GM23338 (cell line): ENCODE data around the gene AGO1. TPM values are rescaled to one million over a fixed set of nuclear protein-coding genes. Genes with fewer than 3 reads are reported as not detected.

Source experiments
- ATAC-seq: fragments of 200-7000 bp; cut with Tn5 transposase; 3 replicates; pipeline ENCODE4 v1.9.1; 2020
- DNase-seq: peaks from one replicate; pipeline ENCODE4 v3.0.0-alpha.2; 2015; ENCODE audit warnings: low spot score
- H2AFZ ChIP-seq: fragments of 200-600 bp; sonication (generic); 2 replicates; pipeline ENCODE4 v1.8.0; 2016; ENCODE audit warnings: antibody characterized with exemption, mild to moderate bottlenecking, moderate library complexity
- H3F3A ChIP-seq: fragments of 200-600 bp; sonication (generic); replicated peaks from 2 replicates; pipeline ENCODE4 v1.8.0; 2017; ENCODE audit warnings: antibody characterized with exemption, mixed run types, low read depth
- H3K27ac ChIP-seq: fragments of 200-600 bp; sonication (generic); 2 replicates; pipeline ENCODE4 v1.6.1; 2016; ENCODE audit warnings: low read depth
- H3K27me3 ChIP-seq: fragments of 200-600 bp; sonication (generic); 2 replicates; pipeline ENCODE4 v1.8.0; 2016; ENCODE audit warnings: mild to moderate bottlenecking, mixed run types, moderate library complexity; ENCODE audit not compliant: insufficient read depth
- H3K36me3 ChIP-seq: fragments of 200-600 bp; sonication (generic); 2 replicates; pipeline ENCODE4 v1.8.0; 2016; ENCODE audit warnings: mild to moderate bottlenecking; ENCODE audit not compliant: insufficient read depth
- H3K4me1 ChIP-seq: fragments of 200-600 bp; sonication (generic); 2 replicates; pipeline ENCODE4 v1.8.0; 2016; ENCODE audit warnings: mild to moderate bottlenecking, moderate library complexity; ENCODE audit not compliant: insufficient read depth
- H3K4me2 ChIP-seq: fragments of 200-600 bp; sonication (generic); 2 replicates; pipeline ENCODE4 v1.7.1; 2017; ENCODE audit warnings: mixed run types
- H3K4me3 ChIP-seq: fragments of 200-600 bp; sonication (generic); 2 replicates; pipeline ENCODE4 v1.6.1; 2016; ENCODE audit warnings: mixed run types
- H3K79me2 ChIP-seq: fragments of 200-600 bp; sonication (generic); replicated peaks from 2 replicates; pipeline ENCODE4 v1.8.0; 2017; ENCODE audit warnings: mild to moderate bottlenecking; ENCODE audit not compliant: insufficient read depth
- H3K9me2 ChIP-seq: fragments of 200-600 bp; sonication (generic); 2 replicates; pipeline ENCODE4 v1.8.0; 2017; ENCODE audit not compliant: insufficient read depth
- H4K20me1 ChIP-seq: fragments of 200-600 bp; sonication (generic); replicated peaks from 2 replicates; pipeline ENCODE4 v1.8.0; 2017; ENCODE audit warnings: mild to moderate bottlenecking; ENCODE audit not compliant: insufficient read depth
- H3K27ac Mint-ChIP-seq: 2 replicates; pipeline ENCODE4 v1.8.0; 2020; ENCODE audit warnings: inconsistent platforms, mild to moderate bottlenecking, moderate library complexity, mixed read lengths
- H3K27me3 Mint-ChIP-seq: 3 replicates; pipeline ENCODE4 v1.8.0; 2022; ENCODE audit warnings: low read depth, mild to moderate bottlenecking, moderate library complexity, mixed read lengths, inconsistent platforms; ENCODE audit not compliant: insufficient read depth, poor library complexity
- H3K36me3 Mint-ChIP-seq: 3 replicates; pipeline ENCODE4 v1.8.0; 2021; ENCODE audit warnings: low read depth, mild to moderate bottlenecking, inconsistent platforms, moderate library complexity, mixed read lengths
- H3K4me1 Mint-ChIP-seq: 3 replicates; pipeline ENCODE4 v1.8.0; 2020; ENCODE audit warnings: mild to moderate bottlenecking, inconsistent platforms, mixed read lengths
- H3K4me3 Mint-ChIP-seq: 3 replicates; pipeline ENCODE4 v1.8.0; 2021; ENCODE audit warnings: moderate library complexity, mild to moderate bottlenecking, inconsistent platforms, mixed read lengths
- H3K9me3 Mint-ChIP-seq: 3 replicates; pipeline ENCODE4 v1.8.0; 2020; ENCODE audit warnings: moderate library complexity, mild to moderate bottlenecking, inconsistent platforms, mixed read lengths
- CREB1 ChIP-seq: fragments of 250-450 bp; sonication (Bioruptor Pico); IDR thresholded peaks from 2 replicates; pipeline ENCODE4 v1.5.0; 2020; ENCODE audit warnings: low read depth, mild to moderate bottlenecking, moderate library complexity
- CTCF ChIP-seq, 2 experiments: fragments of 200-600 bp in 1 of 2; sonication (generic) in 1 of 2; conservative IDR thresholded peaks; 2 replicates each; pipeline versions ENCODE4 v1.5.1 to v1.6.1; 2016 to 2017; ENCODE audit warnings: antibody characterized with exemption in 2 of 2, low read depth in 2 of 2, mild to moderate bottlenecking in 2 of 2, moderate library complexity in 1 of 2
- polyA plus RNA-seq: library from polyadenylated mRNA; unstranded; fragments of >200 nt; fragmentation: Nextera tagmentation; extraction: Ambion mirVana; gene quantifications from 2 replicates; pipeline ENCODE4 v1.2.1, GENCODE V29; 2016
- total RNA-seq: library from RNA; depleted of rRNA; stranded (reverse); fragments of >200 nt; shearing (Covaris generic); gene quantifications from 2 replicates; pipeline ENCODE4 v1.2.3, GENCODE V29; 2014
- TF ChIP-seq, protein P1 (sequence below): IDR thresholded peaks from one replicate; pipeline ENCODE4 v1.6.1; 2018; ENCODE audit warnings: antibody characterized with exemption; ENCODE audit not compliant: unreplicated experiment
- TF ChIP-seq, protein P2 (sequence below): fragments of 250-450 bp; sonication (Bioruptor Pico); IDR thresholded peaks from 2 replicates; pipeline ENCODE4 v1.5.0; 2020; ENCODE audit warnings: mild to moderate bottlenecking, moderate library complexity

Gene AGO1
- total and polyA plus RNA-seq, 2 experiments from 2014 or later: 10.6 to 65.1 TPM

DNA sequence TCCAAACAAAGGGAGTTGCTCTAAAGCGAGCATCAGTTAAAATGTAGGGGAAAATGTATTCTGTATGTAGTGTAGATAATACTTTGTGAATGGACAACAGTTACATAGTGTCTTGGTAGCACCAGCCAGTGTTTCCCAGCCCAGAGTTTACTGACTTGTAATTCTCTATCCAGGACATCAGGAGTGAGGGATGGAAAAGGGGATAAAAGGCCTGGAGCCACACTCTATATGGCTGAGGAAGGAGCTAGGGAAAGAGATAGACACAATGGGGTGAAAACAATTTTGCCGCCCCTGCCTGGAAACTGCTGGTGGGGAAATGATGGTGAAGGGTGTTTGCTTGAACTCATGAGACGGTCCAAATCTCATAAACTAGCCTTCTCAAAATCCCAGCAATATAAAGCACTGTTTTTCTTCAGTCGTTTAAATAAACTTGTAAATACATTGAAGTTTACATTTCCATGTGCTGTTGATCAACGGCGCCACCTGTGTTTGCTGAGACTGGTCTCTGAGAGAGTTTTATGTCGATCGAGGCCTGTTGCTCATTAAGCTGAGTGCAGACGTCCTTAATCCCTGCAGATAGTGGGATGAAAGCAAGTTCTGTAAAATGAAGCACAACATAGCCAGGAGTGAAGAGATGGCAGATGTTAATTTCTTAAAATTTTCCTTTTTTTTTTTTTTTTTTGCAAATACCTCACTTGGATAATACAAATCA is 27.9 kb upstream of the AGO1 start:
- TF ChIP-seq, protein P1, sequence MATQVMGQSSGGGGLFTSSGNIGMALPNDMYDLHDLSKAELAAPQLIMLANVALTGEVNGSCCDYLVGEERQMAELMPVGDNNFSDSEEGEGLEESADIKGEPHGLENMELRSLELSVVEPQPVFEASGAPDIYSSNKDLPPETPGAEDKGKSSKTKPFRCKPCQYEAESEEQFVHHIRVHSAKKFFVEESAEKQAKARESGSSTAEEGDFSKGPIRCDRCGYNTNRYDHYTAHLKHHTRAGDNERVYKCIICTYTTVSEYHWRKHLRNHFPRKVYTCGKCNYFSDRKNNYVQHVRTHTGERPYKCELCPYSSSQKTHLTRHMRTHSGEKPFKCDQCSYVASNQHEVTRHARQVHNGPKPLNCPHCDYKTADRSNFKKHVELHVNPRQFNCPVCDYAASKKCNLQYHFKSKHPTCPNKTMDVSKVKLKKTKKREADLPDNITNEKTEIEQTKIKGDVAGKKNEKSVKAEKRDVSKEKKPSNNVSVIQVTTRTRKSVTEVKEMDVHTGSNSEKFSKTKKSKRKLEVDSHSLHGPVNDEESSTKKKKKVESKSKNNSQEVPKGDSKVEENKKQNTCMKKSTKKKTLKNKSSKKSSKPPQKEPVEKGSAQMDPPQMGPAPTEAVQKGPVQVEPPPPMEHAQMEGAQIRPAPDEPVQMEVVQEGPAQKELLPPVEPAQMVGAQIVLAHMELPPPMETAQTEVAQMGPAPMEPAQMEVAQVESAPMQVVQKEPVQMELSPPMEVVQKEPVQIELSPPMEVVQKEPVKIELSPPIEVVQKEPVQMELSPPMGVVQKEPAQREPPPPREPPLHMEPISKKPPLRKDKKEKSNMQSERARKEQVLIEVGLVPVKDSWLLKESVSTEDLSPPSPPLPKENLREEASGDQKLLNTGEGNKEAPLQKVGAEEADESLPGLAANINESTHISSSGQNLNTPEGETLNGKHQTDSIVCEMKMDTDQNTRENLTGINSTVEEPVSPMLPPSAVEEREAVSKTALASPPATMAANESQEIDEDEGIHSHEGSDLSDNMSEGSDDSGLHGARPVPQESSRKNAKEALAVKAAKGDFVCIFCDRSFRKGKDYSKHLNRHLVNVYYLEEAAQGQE: no peak
- TF ChIP-seq CREB1 (CRISPR knock-in tag) (no peak), CTCF (conservative IDR thresholded peaks at IDR 0.05; ENCODE audit: low read depth in 2 of 2) (peak; percentile 46 to 65)
- Histone ChIP-seq H4K20me1 (no peaks in the 10 kb centered on the region), H2AFZ (no peak overlapping the region), H3K27me3 (no peaks in the 10 kb centered on the region), H3K27ac (0 out of 2 replicates have a peak overlapping the region, but pooled peaks have one; percentile 26), H3K4me1 (peaks cover 8% of the 10 kb centered on the region), H3K36me3 (no peaks in the 10 kb centered on the region), H3K4me2 (no peak overlapping the region), H3F3A (no peaks in the 10 kb centered on the region), H3K9me2 (no peaks in the 10 kb centered on the region), H3K4me3 (no peak overlapping the region), H3K79me2 (no peaks in the 10 kb centered on the region)
- peaks cover 2% of the 10 kb centered on the region for H3K27me3 Mint-ChIP-seq
- no peak overlapping the region for H3K27ac Mint-ChIP-seq
- no peak overlapping the region for H3K4me3 Mint-ChIP-seq
- H3K9me3 Mint-ChIP-seq: no peaks in the 10 kb centered on the region
- peaks cover 2% of the 10 kb centered on the region; the same call in 1 of the 3 replicates for H3K36me3 Mint-ChIP-seq
- ATAC-seq: peak; percentile 77
- H3K4me1 Mint-ChIP-seq: peaks cover 20% of the 10 kb centered on the region
- peak; percentile 53 for DNase-seq

GRCh38 chr1:35856964-35857363 is 26.0 kb upstream of the AGO1 start:
- no peaks in the 10 kb centered on the region for H3K9me2 ChIP-seq
- no peak for ATAC-seq
- H3F3A ChIP-seq: no peaks in the 10 kb centered on the region
- no peak overlapping the region for H3K4me2 ChIP-seq
- Mint-ChIP-seq H3K4me3 (no peak overlapping the region), H3K27ac (no peak overlapping the region), H3K36me3 (no peaks in the 10 kb centered on the region), H3K27me3 (peaks cover 2% of the 10 kb centered on the region), H3K9me3 (no peaks in the 10 kb centered on the region), H3K4me1 (peaks cover 17% of the 10 kb centered on the region)
- no peaks in the 10 kb centered on the region for H3K36me3 ChIP-seq
- H3K27ac ChIP-seq: no peak overlapping the region
- no peaks in the 10 kb centered on the region for H3K27me3 ChIP-seq
- H3K4me3 ChIP-seq: no peak overlapping the region
- H3K4me1 ChIP-seq: peaks cover 8% of the 10 kb centered on the region
- H4K20me1 ChIP-seq: no peaks in the 10 kb centered on the region
- no peaks in the 10 kb centered on the region for H3K79me2 ChIP-seq
- no peak overlapping the region for H2AFZ ChIP-seq
- no peak for DNase-seq
- TF ChIP-seq, protein P2, sequence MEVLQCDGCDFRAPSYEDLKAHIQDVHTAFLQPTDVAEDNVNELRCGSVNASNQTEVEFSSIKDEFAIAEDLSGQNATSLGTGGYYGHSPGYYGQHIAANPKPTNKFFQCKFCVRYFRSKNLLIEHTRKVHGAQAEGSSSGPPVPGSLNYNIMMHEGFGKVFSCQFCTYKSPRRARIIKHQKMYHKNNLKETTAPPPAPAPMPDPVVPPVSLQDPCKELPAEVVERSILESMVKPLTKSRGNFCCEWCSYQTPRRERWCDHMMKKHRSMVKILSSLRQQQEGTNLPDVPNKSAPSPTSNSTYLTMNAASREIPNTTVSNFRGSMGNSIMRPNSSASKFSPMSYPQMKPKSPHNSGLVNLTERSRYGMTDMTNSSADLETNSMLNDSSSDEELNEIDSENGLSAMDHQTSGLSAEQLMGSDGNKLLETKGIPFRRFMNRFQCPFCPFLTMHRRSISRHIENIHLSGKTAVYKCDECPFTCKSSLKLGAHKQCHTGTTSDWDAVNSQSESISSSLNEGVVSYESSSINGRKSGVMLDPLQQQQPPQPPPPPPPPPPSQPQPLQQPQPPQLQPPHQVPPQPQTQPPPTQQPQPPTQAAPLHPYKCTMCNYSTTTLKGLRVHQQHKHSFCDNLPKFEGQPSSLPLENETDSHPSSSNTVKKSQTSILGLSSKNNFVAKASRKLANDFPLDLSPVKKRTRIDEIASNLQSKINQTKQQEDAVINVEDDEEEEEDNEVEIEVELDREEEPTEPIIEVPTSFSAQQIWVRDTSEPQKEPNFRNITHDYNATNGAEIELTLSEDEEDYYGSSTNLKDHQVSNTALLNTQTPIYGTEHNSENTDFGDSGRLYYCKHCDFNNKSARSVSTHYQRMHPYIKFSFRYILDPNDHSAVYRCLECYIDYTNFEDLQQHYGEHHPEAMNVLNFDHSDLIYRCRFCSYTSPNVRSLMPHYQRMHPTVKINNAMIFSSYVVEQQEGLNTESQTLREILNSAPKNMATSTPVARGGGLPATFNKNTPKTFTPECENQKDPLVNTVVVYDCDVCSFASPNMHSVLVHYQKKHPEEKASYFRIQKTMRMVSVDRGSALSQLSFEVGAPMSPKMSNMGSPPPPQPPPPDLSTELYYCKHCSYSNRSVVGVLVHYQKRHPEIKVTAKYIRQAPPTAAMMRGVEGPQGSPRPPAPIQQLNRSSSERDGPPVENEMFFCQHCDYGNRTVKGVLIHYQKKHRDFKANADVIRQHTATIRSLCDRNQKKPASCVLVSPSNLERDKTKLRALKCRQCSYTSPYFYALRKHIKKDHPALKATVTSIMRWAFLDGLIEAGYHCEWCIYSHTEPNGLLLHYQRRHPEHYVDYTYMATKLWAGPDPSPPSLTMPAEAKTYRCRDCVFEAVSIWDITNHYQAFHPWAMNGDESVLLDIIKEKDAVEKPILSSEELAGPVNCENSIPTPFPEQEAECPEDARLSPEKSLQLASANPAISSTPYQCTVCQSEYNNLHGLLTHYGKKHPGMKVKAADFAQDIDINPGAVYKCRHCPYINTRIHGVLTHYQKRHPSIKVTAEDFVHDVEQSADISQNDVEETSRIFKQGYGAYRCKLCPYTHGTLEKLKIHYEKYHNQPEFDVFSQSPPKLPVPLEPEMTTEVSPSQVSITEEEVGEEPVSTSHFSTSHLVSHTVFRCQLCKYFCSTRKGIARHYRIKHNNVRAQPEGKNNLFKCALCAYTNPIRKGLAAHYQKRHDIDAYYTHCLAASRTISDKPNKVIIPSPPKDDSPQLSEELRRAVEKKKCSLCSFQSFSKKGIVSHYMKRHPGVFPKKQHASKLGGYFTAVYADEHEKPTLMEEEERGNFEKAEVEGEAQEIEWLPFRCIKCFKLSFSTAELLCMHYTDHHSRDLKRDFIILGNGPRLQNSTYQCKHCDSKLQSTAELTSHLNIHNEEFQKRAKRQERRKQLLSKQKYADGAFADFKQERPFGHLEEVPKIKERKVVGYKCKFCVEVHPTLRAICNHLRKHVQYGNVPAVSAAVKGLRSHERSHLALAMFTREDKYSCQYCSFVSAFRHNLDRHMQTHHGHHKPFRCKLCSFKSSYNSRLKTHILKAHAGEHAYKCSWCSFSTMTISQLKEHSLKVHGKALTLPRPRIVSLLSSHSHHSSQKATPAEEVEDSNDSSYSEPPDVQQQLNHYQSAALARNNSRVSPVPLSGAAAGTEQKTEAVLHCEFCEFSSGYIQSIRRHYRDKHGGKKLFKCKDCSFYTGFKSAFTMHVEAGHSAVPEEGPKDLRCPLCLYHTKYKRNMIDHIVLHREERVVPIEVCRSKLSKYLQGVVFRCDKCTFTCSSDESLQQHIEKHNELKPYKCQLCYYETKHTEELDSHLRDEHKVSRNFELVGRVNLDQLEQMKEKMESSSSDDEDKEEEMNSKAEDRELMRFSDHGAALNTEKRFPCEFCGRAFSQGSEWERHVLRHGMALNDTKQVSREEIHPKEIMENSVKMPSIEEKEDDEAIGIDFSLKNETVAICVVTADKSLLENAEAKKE (CRISPR knock-in tag): no peak
- TF ChIP-seq, protein P1: no peak
- TF ChIP-seq CREB1 (CRISPR knock-in tag): no peak
